HG02759 (cell line): ENCODE data around the gene DCC.

ENCODE experiments used
- ATAC-seq: cut with Tn5 transposase; IDR thresholded peaks from one replicate; pipeline ENCODE4 v1.9.1; 2021; ENCODE audit warnings: mild to moderate bottlenecking, moderate library complexity; ENCODE audit not compliant: unreplicated experiment

The DCC gene

GRCh38 chr18:52888014-52888413 lies 548.0 kb downstream of the DCC start:
- no peak for ATAC-seq

GRCh38 chr18:52894801-52895200 lies 554.8 kb downstream of the DCC start:
- ATAC-seq, result no peak

- no peak for ATAC-seq
Observed at GRCh38 chr18:52897611-52898484, 557.9 kb downstream of the DCC start.

- ATAC-seq, result no peak
Observed at GRCh38 chr18:52898485-52899058, 558.6 kb downstream of the DCC start.

GRCh38 chr18:52902188-52902587 lies 562.2 kb downstream of the DCC start:
- no peak for ATAC-seq

GRCh38 chr18:52903857-52904256 lies 563.9 kb downstream of the DCC start:
- ATAC-seq, result no peak

GRCh38 chr18:52907543-52908308 lies 567.7 kb downstream of the DCC start:
- ATAC-seq, result no peak

- no peak for ATAC-seq
Observed at GRCh38 chr18:52914148-52914547, 574.2 kb downstream of the DCC start.

GRCh38 chr18:52920665-52921064 lies 580.7 kb downstream of the DCC start:
- ATAC-seq, result no peak

- no peak for ATAC-seq
Observed at GRCh38 chr18:52933356-52933755, 593.4 kb downstream of the DCC start.

GRCh38 chr18:52936931-52937330 lies 596.9 kb downstream of the DCC start:
- ATAC-seq, result no peak

- no peak for ATAC-seq
Observed at GRCh38 chr18:52937840-52938239, 597.8 kb downstream of the DCC start.

GRCh38 chr18:52945552-52945951 lies 605.6 kb downstream of the DCC start:
- no peak for ATAC-seq

- no peak for ATAC-seq
Observed at GRCh38 chr18:52948868-52949444, 609.0 kb downstream of the DCC start.

- no peak for ATAC-seq
Observed at GRCh38 chr18:52950155-52950554, 610.2 kb downstream of the DCC start.

GRCh38 chr18:52953387-52953786 lies 613.4 kb downstream of the DCC start:
- ATAC-seq, result no peak

- no peak for ATAC-seq
Observed at GRCh38 chr18:52963481-52963880, 623.5 kb downstream of the DCC start.

- no peak for ATAC-seq
Observed at GRCh38 chr18:52970686-52971085, 630.7 kb downstream of the DCC start.

GRCh38 chr18:52971097-52971496 lies 631.1 kb downstream of the DCC start:
- ATAC-seq, result no peak

- no peak for ATAC-seq
Observed at GRCh38 chr18:52979892-52980291, 639.9 kb downstream of the DCC start.

GRCh38 chr18:52991246-52991645 lies 651.2 kb downstream of the DCC start:
- ATAC-seq, result no peak
